HL-60/S4 treated with phorbol 12-myristate 13-acetate at 8.2 ng/mL for 4 days and 3 days (cell line): Measurements from ENCODE around the gene DSPP.

Experiments used
- in situ Hi-C: fragments of 300-500 bp; cut with MboI; formaldehyde crosslinking; loops from 2 replicates; pipeline ENCODE4 v1.15.0; 2022; ENCODE audit warnings: low sequenced_read_pairs

Gene DSPP

GRCh38 chr4:87624698-87625097 is 16.4 kb downstream of the DSPP start:
- in situ Hi-C loops = no loop called here

- in situ Hi-C loops = no loop called here
These were observed 23.3 kb downstream of the DSPP start for GRCh38 chr4:87631668-87632067.

- in situ Hi-C loops = no loop called here
These were observed 24.1 kb downstream of the DSPP start for GRCh38 chr4:87632469-87632868.

GRCh38 chr4:87633243-87633642 is 24.9 kb downstream of the DSPP start:
- in situ Hi-C loops = no loop called here

GRCh38 chr4:87644286-87644685 is 36.0 kb downstream of the DSPP start:
- in situ Hi-C loops = no loop called here

- in situ Hi-C loops = no loop called here
These were observed 41.7 kb downstream of the DSPP start, which contains the start of gene DMP1 for GRCh38 chr4:87649980-87650379. Gene DMP1 (plus strand): TSS chr4:87650280. CDS start chr4:87656493, 6,213 bp downstream.

GRCh38 chr4:87650938-87651337 is 42.6 kb downstream of the DSPP start:
- in situ Hi-C loops = no loop called here

- in situ Hi-C loops = no loop called here
These were observed 43.6 kb downstream of the DSPP start for GRCh38 chr4:87651941-87652340.

GRCh38 chr4:87654487-87655044 is 46.2 kb downstream of the DSPP start:
- in situ Hi-C loops = no loop called here

- in situ Hi-C loops = no loop called here
These were observed 49.2 kb downstream of the DSPP start for GRCh38 chr4:87657525-87657924.

- in situ Hi-C loops = no loop called here
These were observed 51.1 kb downstream of the DSPP start for GRCh38 chr4:87659247-87659931.

- in situ Hi-C loops = no loop called here
These were observed 54.5 kb downstream of the DSPP start for GRCh38 chr4:87662871-87663270.
